ENCODE results near the gene CCKAR.

Gene CCKAR

GRCh38 chr4:26458157-26458561 is 32.1 kb downstream of the CCKAR start:
- DNase-seq: peak; percentile 75

GRCh38 chr4:26457412-26457811 is 32.9 kb downstream of the CCKAR start:
- DNase-seq: no peak

GRCh38 chr4:26455571-26455970 is 34.7 kb downstream of the CCKAR start:
- DNase-seq: no peak

- DNase-seq: no peak
Measured at GRCh38 chr4:26454961-26455360, 35.3 kb downstream of the CCKAR start.

GRCh38 chr4:26452565-26453531 is 37.4 kb downstream of the CCKAR start:
- no peak for DNase-seq

- no peak for DNase-seq
Measured at GRCh38 chr4:26451597-26451996, 38.7 kb downstream of the CCKAR start.

- DNase-seq: no peak
Measured at GRCh38 chr4:26450418-26450817, 39.9 kb downstream of the CCKAR start.

GRCh38 chr4:26447378-26447777 is 42.9 kb downstream of the CCKAR start:
- no peak for DNase-seq

GRCh38 chr4:26441771-26442170 is 48.5 kb downstream of the CCKAR start:
- DNase-seq: no peak

- DNase-seq: no peak
Measured at GRCh38 chr4:26441102-26441501, 49.2 kb downstream of the CCKAR start.

- DNase-seq: no peak
Measured at GRCh38 chr4:26434030-26434639, 56.1 kb downstream of the CCKAR start.

GRCh38 chr4:26433556-26433955 is 56.7 kb downstream of the CCKAR start:
- DNase-seq: no peak

GRCh38 chr4:26432419-26432818 is 57.9 kb downstream of the CCKAR start:
- no peak for DNase-seq

GRCh38 chr4:26431461-26432180 is 58.7 kb downstream of the CCKAR start:
- DNase-seq: no peak
